Tibial nerve (tissue), 4 donors: ENCODE measurements around the gene MOV10L1. TPM values are rescaled to one million over a fixed set of nuclear protein-coding genes. Genes with fewer than 3 reads are reported as not detected.

ENCODE experiments used
- DNase-seq, 2 donors: peaks; one replicate each; pipeline ENCODE4 v3.0.0-alpha.2; 2019; ENCODE audit warnings: low spot score in 2 of 2
- H3K27ac ChIP-seq, 4 donors: fragments of 200-600 bp; sonication (generic) in 3 of 4; one replicate each; pipeline ENCODE4 v1.5.1; 2017 to 2019; ENCODE audit warnings: mild to moderate bottlenecking in 1 of 4
- H3K27me3 ChIP-seq, 2 donors: fragments of 200-600 bp; sonication (generic) in 1 of 2; one replicate each; pipeline versions ENCODE4 v1.5.1 to v1.6.0; 2017 to 2019
- H3K36me3 ChIP-seq, 3 donors: fragments of 200-600 bp; sonication (generic); one replicate each; pipeline ENCODE4 v1.5.1; 2018 to 2019
- H3K4me1 ChIP-seq, 4 donors: fragments of 200-600 bp; sonication (generic) in 3 of 4; one replicate each; pipeline ENCODE4 v1.5.1; 2017 to 2019
- H3K4me3 ChIP-seq, 4 donors: fragments of 200-600 bp; sonication (generic) in 3 of 4; one replicate each; pipeline ENCODE4 v1.5.1; 2017 to 2019; ENCODE audit warnings: mild to moderate bottlenecking in 1 of 4, moderate library complexity in 1 of 4
- H3K9me3 ChIP-seq, 4 donors: fragments of 200-600 bp; sonication (generic) in 3 of 4; one replicate each; pipeline ENCODE4 v1.5.1; 2017 to 2019
- CTCF ChIP-seq, 5 experiments: fragments of 200-600 bp in 3 of 5; fragments of 450-650 bp in 2 of 5; sonication (generic) in 3 of 5; IDR thresholded peaks; one replicate each; pipeline ENCODE4 v1.5.1; 2016 to 2019; ENCODE audit warnings: antibody characterized with exemption in 5 of 5, mild to moderate bottlenecking in 3 of 5, moderate library complexity in 2 of 5
- EP300 ChIP-seq, 2 donors: sonication (generic); formaldehyde crosslinking; IDR thresholded peaks; one replicate each; pipeline ENCODE4 v1.6.1; 2017; ENCODE audit warnings: antibody characterized with exemption in 2 of 2, mild to moderate bottlenecking in 1 of 2
- POLR2A ChIP-seq, 2 donors: fragments of 450-650 bp; IDR thresholded peaks; one replicate each; pipeline ENCODE4 v1.6.1; 2017; ENCODE audit warnings: antibody characterized with exemption in 2 of 2, mild to moderate bottlenecking in 2 of 2, moderate library complexity in 2 of 2
- WGBS, 2 donors: methylation state at CpG; one replicate each; pipeline ENCODE4 v1.1.5; 2018; 5-methylcytosine and 5-hydroxymethylcytosine counted together
- total RNA-seq, 4 donors: library from RNA; depleted of rRNA; stranded (reverse); fragments of >200 nt; gene quantifications; one replicate each; pipeline ENCODE4 v1.1.0, GENCODE V29; 2016

MOV10L1 gene
- total RNA-seq, 4 donors from 2014 or later, result 1.0 to 3.7 (median 2.6) TPM

DNA sequence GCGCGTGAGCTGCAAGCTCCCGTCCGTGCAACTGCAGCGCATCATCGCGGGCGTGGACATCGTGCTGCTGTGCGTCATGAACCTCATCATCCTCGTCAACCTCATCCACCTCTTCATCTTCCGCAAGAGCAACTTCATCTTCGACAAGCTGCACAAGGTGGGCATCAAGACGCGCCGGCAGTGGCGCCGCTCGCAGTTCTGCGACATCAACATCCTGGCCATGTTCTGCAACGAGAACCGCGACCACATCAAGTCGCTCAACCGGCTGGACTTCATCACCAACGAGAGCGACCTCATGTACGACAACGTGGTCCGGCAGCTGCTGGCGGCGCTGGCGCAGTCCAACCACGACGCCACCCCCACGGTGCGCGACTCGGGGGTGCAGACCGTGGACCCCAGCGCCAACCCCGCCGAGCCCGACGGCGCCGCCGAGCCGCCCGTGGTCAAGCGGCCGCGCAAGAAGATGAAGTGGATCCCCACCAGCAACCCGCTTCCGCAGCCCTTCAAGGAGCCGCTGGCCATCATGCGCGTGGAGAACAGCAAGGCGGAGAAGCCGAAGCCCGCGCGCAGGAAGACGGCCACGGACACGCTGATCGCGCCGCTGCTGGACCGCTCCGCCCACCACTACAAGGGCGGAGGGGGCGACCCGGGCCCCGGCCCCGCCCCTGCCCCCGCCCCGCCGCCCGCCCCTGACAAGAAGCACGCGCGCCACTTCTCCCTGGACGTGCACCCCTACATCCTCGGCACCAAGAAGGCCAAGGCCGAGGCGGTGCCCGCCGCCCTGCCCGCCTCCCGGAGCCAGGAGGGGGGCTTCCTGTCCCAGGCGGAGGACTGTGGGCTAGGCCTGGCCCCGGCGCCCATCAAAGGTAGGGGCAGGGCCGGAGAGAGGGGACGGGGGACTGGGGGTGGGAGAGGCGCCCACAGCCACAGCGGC, 88.0 kb downstream of the MOV10L1 start:
- Histone ChIP-seq H3K4me1 (no peaks in the 10 kb centered on the region), H3K9me3 (no peaks in the 10 kb centered on the region), H3K36me3 (no peaks in the 10 kb centered on the region), H3K4me3 (no peak overlapping the region), H3K27ac (no peak overlapping the region), H3K27me3 (peaks cover 0 to 40% of the 10 kb centered on the region in 2 donors)
- 75 to 76% methylated on average over 56 to 69 of the region's 98 CpGs for WGBS, 2 donors
- DNase-seq, result no peak
- TF ChIP-seq CTCF (IDR thresholded peaks at IDR 0.05) (no peak), POLR2A (IDR thresholded peaks at IDR 0.05) (no peak), EP300 (IDR thresholded peaks at IDR 0.05) (no peak)

DNA sequence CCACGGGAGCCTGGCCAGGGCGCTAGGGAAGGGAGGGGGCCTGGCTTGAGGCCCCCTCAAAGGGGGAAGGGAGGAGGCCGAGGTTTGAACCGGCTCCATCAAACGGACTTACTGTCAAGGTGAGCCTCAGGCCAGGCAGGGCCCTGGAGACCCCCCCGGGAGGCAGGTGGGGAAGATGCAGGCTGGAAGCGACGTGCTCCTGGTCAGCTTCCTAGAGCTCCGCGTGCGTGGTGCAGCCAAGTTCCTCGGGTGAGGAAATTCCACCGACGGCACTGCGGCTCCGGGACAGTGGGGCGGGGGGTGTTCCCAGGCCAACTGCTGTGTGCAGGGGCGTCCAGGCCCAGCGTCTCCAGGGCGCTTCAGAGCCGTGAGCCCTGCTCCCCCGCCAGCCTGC, 88.7 kb downstream of the MOV10L1 start:
- Histone ChIP-seq H3K27me3 (peaks cover 0 to 40% of the 10 kb centered on the region in 2 donors), H3K27ac (no peak overlapping the region), H3K36me3 (no peaks in the 10 kb centered on the region), H3K9me3 (no peaks in the 10 kb centered on the region), H3K4me1 (peaks cover 0 to under 1% (median 0%) of the 10 kb centered on the region in 4 donors), H3K4me3 (no peak overlapping the region)
- DNase-seq, result no peak
- TF ChIP-seq POLR2A (IDR thresholded peaks at IDR 0.05) (no peak), CTCF (IDR thresholded peaks at IDR 0.05) (no peak), EP300 (IDR thresholded peaks at IDR 0.05) (no peak)
- WGBS, 2 donors, result 33 to 49% methylated on average over 3 to 22 of the region's 22 CpGs

DNA sequence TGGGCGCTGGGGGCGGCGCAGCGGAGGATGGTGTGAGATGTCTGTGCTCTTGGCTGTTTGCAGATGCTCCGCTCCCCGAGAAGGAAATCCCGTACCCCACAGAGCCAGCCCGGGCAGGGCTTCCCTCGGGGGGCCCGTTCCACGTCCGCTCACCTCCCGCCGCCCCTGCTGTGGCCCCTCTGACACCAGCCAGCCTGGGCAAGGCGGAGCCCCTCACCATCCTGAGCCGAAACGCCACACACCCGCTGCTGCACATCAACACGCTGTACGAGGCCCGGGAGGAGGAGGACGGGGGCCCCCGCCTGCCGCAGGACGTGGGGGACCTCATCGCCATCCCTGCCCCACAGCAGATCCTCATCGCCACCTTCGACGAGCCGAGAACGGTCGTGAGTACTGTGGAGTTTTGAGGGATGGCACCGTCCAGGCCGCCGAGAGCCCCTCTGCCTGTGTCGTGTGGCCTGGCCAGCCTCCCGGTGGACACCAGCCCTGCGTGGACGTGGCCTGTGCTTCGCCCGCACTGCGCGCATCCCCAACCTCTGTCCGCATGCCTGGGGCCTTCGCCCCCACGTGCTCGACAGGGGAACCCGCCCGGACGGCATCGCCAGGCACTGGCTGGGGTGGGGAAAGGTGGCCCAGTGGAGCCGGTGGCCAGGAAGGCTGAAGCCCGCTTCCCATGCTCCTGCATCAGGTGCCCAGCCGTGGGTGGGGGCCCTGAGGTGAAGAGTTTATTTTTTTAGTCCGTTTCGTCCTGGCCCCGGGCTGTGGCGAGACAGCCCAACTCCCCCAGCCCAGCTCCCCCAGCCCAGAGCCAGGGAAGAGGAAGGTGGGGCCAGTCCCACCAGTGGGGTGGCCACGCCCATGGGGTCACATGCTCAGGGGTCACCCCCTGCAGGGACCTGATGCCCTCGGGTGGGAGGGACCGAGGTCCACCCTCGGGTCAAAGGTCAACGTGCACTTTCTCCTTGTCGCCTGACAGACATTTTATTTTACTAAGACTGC, 89.4 kb downstream of the MOV10L1 start:
- Histone ChIP-seq H3K4me3 (no peak overlapping the region), H3K27me3 (peaks cover 0 to 40% of the 10 kb centered on the region in 2 donors), H3K9me3 (no peaks in the 10 kb centered on the region), H3K4me1 (peaks cover 0 to 8% (median 3%) of the 10 kb centered on the region in 4 donors), H3K27ac (no peak overlapping the region), H3K36me3 (no peaks in the 10 kb centered on the region)
- no peak for DNase-seq
- WGBS, 2 donors, result 73 to 79% methylated on average over 40 to 49 of the region's 64 CpGs
- no peak for TF ChIP-seq POLR2A (IDR thresholded peaks at IDR 0.05)

DNA sequence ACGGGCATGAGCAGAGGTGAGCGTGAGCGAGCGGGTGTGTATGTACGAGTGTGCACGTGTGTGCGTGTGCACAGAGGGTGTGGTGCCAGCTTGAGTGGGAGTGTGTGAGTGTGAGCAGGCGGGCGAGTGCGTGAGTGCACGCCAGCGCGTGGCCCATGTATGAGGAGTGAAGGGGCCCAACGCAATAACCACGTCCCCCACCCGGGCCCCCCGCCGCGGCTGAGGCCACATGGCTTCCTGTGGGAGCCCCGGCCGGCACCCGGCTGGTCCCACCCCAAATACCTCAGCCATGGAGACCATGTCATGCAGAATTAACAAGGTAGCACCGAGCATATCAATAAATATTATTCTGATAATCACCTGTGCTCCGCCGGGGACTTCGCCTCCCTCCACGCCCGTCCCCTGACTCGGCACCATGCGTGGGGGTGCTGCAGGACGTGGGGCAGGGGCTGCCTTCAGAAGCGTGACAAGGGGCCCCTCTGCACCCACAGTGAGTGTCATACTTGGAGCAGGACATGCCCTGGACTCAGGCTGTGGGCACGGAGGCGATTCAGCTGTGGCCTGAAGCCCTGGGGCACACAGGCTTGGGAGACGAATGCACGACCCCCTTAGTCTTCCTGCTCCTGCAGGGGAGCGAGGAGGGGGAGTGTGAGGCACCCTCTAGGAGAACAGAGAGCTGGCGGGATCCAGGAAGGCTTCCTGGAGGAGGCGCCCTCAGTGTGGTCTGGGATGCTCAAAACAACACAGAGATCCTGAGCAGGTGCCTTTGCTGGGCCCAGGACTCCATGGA, 90.3 kb downstream of the MOV10L1 start:
- Histone ChIP-seq H3K27ac (no peak overlapping the region), H3K4me3 (no peak overlapping the region), H3K36me3 (no peaks in the 10 kb centered on the region), H3K4me1 (peaks cover 0 to 17% (median 7%) of the 10 kb centered on the region in 4 donors), H3K27me3 (peaks cover 0 to 32% of the 10 kb centered on the region in 2 donors), H3K9me3 (no peaks in the 10 kb centered on the region)
- TF ChIP-seq CTCF (IDR thresholded peaks at IDR 0.05), result no peak
- TF ChIP-seq EP300 (IDR thresholded peaks at IDR 0.05), result no peak
- 74 to 81% methylated on average over 34 to 39 of the region's 39 CpGs for WGBS, 2 donors
- DNase-seq, result no peak
